Measurements from ENCODE around the gene TOX2. TPM values are rescaled to one million over a fixed set of nuclear protein-coding genes. Genes with fewer than 3 reads are reported as not detected.

Gene TOX2
- total RNA-seq, 4 donors from 2014 or later, result 0.40 to 3.0 (median 1.6) TPM

DNA sequence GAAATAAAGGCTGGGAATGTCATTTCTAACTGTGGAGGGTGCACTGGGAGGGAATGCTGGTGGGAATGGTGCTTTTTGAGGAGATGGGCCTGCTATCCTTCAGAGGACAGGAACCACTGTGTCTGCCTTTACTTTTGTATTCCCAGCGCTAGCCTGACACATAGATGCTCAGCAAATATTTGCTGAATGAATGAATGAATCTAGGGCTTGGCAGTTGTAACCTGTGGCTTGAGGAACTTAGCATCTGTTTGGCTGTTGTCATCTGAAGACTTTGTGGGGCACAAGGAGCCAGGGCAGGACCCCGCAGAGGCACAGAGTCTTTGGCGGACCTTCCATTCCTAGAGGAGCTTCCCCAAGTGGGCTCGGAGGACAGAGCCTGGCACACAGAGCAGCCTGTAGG lies 6.1 kb downstream of the TOX2 start:
- Histone ChIP-seq H3K4me1 (peaks cover 12% of the 10 kb centered on the region), H3K4me3 (no peak overlapping the region), H3K36me3 (no peaks in the 10 kb centered on the region), H3K9me3 (no peaks in the 10 kb centered on the region), H3K27me3 (peaks cover 41% of the 10 kb centered on the region), H3K27ac (no peak overlapping the region)
- 83% methylated on average over 1 of the region's 4 CpGs for WGBS
- no peak for DNase-seq (ENCODE audit: low spot score in 2 of 2)
- TF ChIP-seq, protein P1, sequence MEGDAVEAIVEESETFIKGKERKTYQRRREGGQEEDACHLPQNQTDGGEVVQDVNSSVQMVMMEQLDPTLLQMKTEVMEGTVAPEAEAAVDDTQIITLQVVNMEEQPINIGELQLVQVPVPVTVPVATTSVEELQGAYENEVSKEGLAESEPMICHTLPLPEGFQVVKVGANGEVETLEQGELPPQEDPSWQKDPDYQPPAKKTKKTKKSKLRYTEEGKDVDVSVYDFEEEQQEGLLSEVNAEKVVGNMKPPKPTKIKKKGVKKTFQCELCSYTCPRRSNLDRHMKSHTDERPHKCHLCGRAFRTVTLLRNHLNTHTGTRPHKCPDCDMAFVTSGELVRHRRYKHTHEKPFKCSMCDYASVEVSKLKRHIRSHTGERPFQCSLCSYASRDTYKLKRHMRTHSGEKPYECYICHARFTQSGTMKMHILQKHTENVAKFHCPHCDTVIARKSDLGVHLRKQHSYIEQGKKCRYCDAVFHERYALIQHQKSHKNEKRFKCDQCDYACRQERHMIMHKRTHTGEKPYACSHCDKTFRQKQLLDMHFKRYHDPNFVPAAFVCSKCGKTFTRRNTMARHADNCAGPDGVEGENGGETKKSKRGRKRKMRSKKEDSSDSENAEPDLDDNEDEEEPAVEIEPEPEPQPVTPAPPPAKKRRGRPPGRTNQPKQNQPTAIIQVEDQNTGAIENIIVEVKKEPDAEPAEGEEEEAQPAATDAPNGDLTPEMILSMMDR (IDR thresholded peaks at IDR 0.05), result no peak
- no peak for TF ChIP-seq POLR2A (IDR thresholded peaks at IDR 0.05)
- no peak for TF ChIP-seq EP300 (IDR thresholded peaks at IDR 0.05)

DNA sequence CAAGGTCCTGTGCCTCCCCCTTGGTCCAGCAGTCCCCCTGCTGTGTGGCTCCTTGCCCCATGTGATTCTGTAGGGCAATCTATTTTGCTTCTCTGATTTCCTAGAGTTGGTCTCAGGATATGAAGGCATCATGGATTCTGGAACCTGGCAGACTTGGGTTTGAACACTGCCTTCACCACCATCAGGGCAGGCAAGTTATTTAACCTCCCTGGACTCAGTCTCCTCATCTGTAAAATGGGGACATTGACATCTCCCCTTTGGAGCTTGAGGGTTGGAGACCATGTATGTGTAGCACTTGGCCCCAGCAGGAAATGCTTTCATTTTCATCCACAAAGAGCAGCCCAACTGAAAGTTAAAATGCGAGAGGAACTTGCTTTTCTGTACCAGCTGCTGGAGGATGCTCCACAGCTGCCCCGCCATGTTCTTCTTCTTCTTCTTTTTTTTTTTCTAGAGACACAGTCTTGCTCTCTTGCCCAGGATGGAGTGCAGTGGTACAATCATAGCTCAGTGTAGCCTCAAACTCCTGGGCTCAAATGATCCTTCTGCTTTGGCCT lies 6.7 kb downstream of the TOX2 start:
- Histone ChIP-seq H3K27ac (no peak overlapping the region), H3K4me1 (peaks cover 8% of the 10 kb centered on the region), H3K4me3 (no peak overlapping the region), H3K27me3 (peaks cover 36% of the 10 kb centered on the region), H3K9me3 (no peaks in the 10 kb centered on the region), H3K36me3 (no peaks in the 10 kb centered on the region)
- 78% methylated on average over 2 of the region's 2 CpGs for WGBS
- TF ChIP-seq, protein P1 (IDR thresholded peaks at IDR 0.05), result no peak
- TF ChIP-seq POLR2AphosphoS5 (IDR thresholded peaks at IDR 0.05), result no peak
- TF ChIP-seq POLR2A (IDR thresholded peaks at IDR 0.05), result no peak
- no peak for TF ChIP-seq EP300 (IDR thresholded peaks at IDR 0.05)
- no peak for DNase-seq (ENCODE audit: low spot score in 2 of 2)

DNA sequence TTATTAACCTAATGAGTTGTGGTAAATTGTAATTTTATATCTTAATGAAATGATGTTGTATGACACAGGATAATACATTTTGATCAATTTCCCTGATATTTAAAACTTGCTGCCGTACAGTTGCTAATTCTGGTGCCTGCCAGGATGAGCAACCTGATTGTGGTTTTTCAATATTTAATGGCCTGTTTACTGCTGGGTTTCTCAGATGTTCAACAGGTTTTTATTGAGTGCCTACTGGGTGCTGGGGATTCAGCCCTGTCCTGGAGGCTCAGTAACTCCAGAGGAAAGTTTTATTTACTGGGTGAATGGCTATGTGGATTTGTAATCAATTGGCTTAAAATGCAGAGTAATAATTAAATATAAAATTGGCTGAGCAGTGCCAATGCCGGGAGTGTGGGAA lies 8.0 kb downstream of the TOX2 start:
- no peak overlapping the region for H3K4me3 ChIP-seq
- H3K27ac ChIP-seq, result no peak overlapping the region
- TF ChIP-seq, protein P1 (IDR thresholded peaks at IDR 0.05), result no peak
- TF ChIP-seq POLR2A (IDR thresholded peaks at IDR 0.05), result no peak
- no peak for TF ChIP-seq EP300 (IDR thresholded peaks at IDR 0.05)
- TF ChIP-seq POLR2AphosphoS5 (IDR thresholded peaks at IDR 0.05), result no peak
- peaks cover 30% of the 10 kb centered on the region for H3K27me3 ChIP-seq
- peaks cover 7% of the 10 kb centered on the region for H3K4me1 ChIP-seq
- H3K9me3 ChIP-seq, result no peaks in the 10 kb centered on the region
- whole genome bisulfite sequencing, result 48% methylated on average over 2 of the region's 2 CpGs
- no peak for DNase-seq (ENCODE audit: low spot score in 2 of 2)
- no peaks in the 10 kb centered on the region for H3K36me3 ChIP-seq

DNA sequence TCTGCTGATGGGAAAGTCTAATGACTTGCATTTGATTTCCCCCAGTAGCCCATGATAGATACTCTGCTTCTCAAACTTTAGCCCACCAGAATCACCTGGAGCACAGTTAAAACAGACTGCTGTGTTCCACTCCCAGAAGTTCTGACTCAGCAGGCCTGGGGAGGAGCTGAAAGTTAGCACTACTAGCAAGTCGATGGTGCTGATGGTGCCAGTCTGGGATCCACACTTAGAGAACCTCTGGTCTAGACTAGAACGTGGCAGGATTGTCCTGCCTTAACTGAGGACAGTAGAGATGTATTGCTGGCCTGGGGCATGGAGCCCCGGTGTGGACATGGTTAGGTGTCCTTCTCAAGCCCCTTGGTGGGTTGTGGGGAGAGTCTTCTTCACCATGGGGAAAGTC lies 8.7 kb downstream of the TOX2 start:
- 82% methylated on average over 3 of the region's 3 CpGs for WGBS

DNA sequence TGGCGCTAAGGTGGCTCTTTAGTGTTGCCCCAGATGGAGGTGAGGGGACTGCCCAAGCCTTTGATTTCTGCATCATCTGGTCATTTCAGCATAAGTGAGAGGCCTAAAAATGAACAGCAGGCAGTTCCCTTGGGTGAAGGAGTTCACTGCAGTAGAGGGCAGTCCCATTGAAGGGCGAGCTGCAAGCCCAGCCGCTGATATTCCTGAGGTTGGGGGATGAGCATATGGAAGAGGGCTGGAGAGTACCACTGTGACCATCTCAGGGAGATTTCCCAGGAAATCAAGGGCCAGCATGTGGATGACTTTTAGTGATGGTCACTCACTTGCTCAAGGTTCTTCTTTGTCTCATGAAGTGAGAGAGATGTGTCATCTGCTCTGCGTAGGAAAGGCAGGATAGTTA lies 9.3 kb downstream of the TOX2 start:
- H3K36me3 ChIP-seq, result no peaks in the 10 kb centered on the region
- peaks cover 7% of the 10 kb centered on the region for H3K4me1 ChIP-seq
- H3K9me3 ChIP-seq, result no peaks in the 10 kb centered on the region
- H3K27me3 ChIP-seq, result peaks cover 24% of the 10 kb centered on the region
- no peak overlapping the region for H3K4me3 ChIP-seq
- no peak overlapping the region for H3K27ac ChIP-seq
- TF ChIP-seq, protein P1 (IDR thresholded peaks at IDR 0.05), result no peak
- TF ChIP-seq EP300 (IDR thresholded peaks at IDR 0.05) (no peak), POLR2A (IDR thresholded peaks at IDR 0.05) (no peak), POLR2AphosphoS5 (IDR thresholded peaks at IDR 0.05) (no peak)
- no peak for DNase-seq (ENCODE audit: low spot score in 2 of 2)
- 90% methylated on average over 4 of the region's 4 CpGs for WGBS

More for the DNA sequence above, 8.7 kb downstream of the TOX2 start:
- TF ChIP-seq POLR2A (IDR thresholded peaks at IDR 0.05), result no peak
- no peak for TF ChIP-seq POLR2AphosphoS5 (IDR thresholded peaks at IDR 0.05)
- no peak for TF ChIP-seq EP300 (IDR thresholded peaks at IDR 0.05)
- TF ChIP-seq, protein P1 (IDR thresholded peaks at IDR 0.05), result no peak
- H3K4me3 ChIP-seq, result no peak overlapping the region
- H3K4me1 ChIP-seq, result peaks cover 7% of the 10 kb centered on the region
- H3K36me3 ChIP-seq, result no peaks in the 10 kb centered on the region
- H3K27ac ChIP-seq, result no peak overlapping the region
- peaks cover 24% of the 10 kb centered on the region for H3K27me3 ChIP-seq
- DNase-seq (ENCODE audit: low spot score in 2 of 2), result no peak
- H3K9me3 ChIP-seq, result no peaks in the 10 kb centered on the region
